Activated B cell treated with CpG ODN at 0.5 μM for 24 hours (primary cell): ENCODE measurements around the gene CTTNBP2NL. TPM values are rescaled to one million over a fixed set of nuclear protein-coding genes. Genes with fewer than 3 reads are reported as not detected.
"Not testable (repeated sequence)": the region's sequence is repeated elsewhere in the genome, so short reads cannot be mapped to it uniquely, and the experiment has no call there.

ENCODE experiments used
- ATAC-seq: fragments of 200-7000 bp; cut with Tn5 transposase; one replicate; pipeline ENCODE4 v1.10.0; 2021; ENCODE audit warnings: low read depth, mild to moderate bottlenecking, moderate library complexity
- CTCF ChIA-PET: fragments of 350-600 bp; sonication (Branson Sonifier 250); formaldehyde crosslinking; loops from one replicate; lab custom pipeline; 2021; ENCODE audit warnings: antibody characterized with exemption; lab: Charles Lee
- POLR2A ChIA-PET: fragments of 350-600 bp; sonication (Branson Sonifier 250); formaldehyde crosslinking; loops from one replicate; lab custom pipeline; 2021; ENCODE audit warnings: antibody characterized with exemption; lab: Charles Lee
- DNase-seq: peaks from one replicate; pipeline ENCODE4 v3.0.0; 2022
- H3K27ac Mint-ChIP-seq: one replicate; pipeline ENCODE4 v1.8.0; 2020; ENCODE audit warnings: mixed read lengths
- H3K27me3 Mint-ChIP-seq: one replicate; pipeline ENCODE4 v1.8.0; 2021; ENCODE audit warnings: mixed read lengths
- H3K36me3 Mint-ChIP-seq: one replicate; pipeline ENCODE4 v1.8.0; 2021; ENCODE audit warnings: low read depth, mixed read lengths
- H3K4me1 Mint-ChIP-seq: one replicate; pipeline ENCODE4 v1.8.0; 2021; ENCODE audit warnings: mixed read lengths
- H3K4me3 Mint-ChIP-seq: one replicate; pipeline ENCODE4 v1.8.0; 2020; ENCODE audit warnings: mild to moderate bottlenecking, mixed read lengths
- H3K9me3 Mint-ChIP-seq: one replicate; pipeline ENCODE4 v1.8.0; 2020; ENCODE audit warnings: mixed read lengths
- CTCF ChIP-seq: fragments of 200-600 bp; IDR thresholded peaks from one replicate; pipeline ENCODE4 v1.8.0; 2022; ENCODE audit warnings: antibody characterized with exemption, mild to moderate bottlenecking
- intact Hi-C: fragments of 100-400 bp; cut with micrococcal nuclease; formaldehyde crosslinking; loops from one replicate; pipeline ENCODE4 v1.15.1; 2024
- total RNA-seq: library from RNA; stranded (reverse); gene quantifications from 2 replicates; pipeline ENCODE4 v1.2.3, GENCODE V29; 2022

Gene CTTNBP2NL
- total RNA-seq, 1 donor from 2014 or later: 14.1 TPM

DNA sequence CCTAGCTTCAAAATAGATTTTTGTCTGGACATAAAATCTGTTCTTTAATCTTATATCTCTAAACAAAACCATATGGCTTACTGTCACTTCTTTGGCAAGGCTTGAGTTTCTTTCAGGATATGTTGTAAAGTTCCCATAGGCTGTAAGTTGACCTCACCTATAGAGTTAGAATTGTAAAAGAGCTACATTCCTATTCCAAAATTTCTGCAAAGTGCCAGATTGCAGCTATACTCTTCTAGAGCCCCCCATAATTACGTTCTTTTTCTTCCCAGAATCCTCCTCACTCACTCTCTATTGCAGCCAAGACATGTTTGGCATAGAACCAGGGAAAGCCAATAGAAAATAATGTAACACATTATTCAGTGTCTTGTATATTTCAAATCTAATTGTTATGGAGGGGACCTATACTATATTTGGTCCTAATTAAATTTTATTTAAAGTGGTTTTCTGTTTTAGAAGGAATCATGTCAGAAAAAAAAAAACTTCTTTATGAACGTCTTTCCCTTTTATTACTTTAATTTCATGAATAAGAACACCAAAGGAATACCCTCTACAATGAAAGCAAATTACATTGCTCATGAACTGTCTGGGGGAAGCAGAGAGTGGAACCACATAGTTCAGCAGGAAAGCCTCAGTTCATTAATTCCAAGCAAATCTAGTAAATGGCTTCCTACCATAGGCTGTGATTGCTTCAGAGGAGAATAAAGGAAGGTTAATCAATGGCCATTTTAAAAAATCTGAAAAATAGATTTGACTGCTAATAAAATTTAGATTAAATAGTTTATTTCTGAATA, 22.3 kb downstream of the CTTNBP2NL start:
- ChIA-PET POLR2A (no interaction called here), CTCF (interaction anchor here (0.7 kb wide), 1 partner anchor 855 kb away, joined by 3 read pairs; no protein-coding TSS in a partner anchor)
- peaks cover 5% of the 10 kb centered on the region for H3K36me3 Mint-ChIP-seq
- H3K27ac Mint-ChIP-seq: no peak overlapping the region
- no peak for TF ChIP-seq CTCF
- no peaks in the 10 kb centered on the region for H3K9me3 Mint-ChIP-seq
- intact Hi-C loops: no loop called here
- ATAC-seq (no peak), DNase-seq (no peak)
- H3K4me1 Mint-ChIP-seq: no peaks in the 10 kb centered on the region
- H3K4me3 Mint-ChIP-seq: no peak overlapping the region
- H3K27me3 Mint-ChIP-seq: no peaks in the 10 kb centered on the region

DNA sequence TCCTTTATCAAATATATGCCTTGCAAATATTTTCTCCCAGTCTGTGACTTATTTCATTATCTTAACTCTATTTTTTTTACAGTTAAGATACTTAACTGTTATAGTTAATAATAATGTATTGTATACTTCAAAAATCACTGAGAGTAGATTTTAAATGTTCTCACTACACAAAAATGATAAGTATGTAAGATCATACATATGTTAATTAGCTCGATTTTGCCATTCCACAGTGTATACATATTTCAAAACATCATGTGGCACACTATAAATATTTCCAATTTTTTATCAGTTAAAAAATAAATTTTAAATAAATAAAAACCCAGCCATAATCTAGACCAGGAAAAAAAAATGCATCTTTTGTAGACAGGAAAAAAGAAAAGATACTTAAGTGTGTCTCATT, 27.2 kb downstream of the CTTNBP2NL start:
- intact Hi-C loops: no loop called here
- Mint-ChIP-seq H3K4me3 (no peak overlapping the region), H3K27ac (no peak overlapping the region), H3K36me3 (no peaks in the 10 kb centered on the region), H3K9me3 (no peaks in the 10 kb centered on the region), H3K27me3 (no peaks in the 10 kb centered on the region), H3K4me1 (no peaks in the 10 kb centered on the region)
- POLR2A ChIA-PET: no interaction called here
- no peak for DNase-seq
- TF ChIP-seq CTCF: no peak
- ATAC-seq: no peak
- CTCF ChIA-PET: no interaction called here

DNA sequence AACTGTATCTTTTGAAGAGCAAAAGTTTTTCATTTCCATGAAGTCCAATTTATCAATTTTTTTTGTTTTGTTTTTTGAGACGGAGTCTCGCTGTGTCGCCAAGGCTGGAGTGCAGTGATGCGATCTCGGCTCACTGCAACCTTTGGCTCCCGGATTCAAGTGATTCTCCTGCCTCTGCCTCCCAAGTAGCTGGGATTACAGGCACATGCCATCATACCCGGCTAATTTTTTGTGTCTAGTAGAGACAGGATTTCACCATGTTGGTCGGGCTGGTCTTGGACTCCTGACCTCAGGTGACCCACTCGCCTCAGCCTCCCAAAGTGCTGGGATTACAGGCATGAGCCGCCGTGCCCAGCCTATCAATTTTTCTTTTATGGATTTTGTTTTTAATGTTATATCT, 27.7 kb downstream of the CTTNBP2NL start:
- H3K27me3 Mint-ChIP-seq, DNase-seq, ATAC-seq, H3K4me1 Mint-ChIP-seq, H3K4me3 Mint-ChIP-seq, POLR2A ChIA-PET, CTCF ChIA-PET, H3K9me3 Mint-ChIP-seq, H3K27ac Mint-ChIP-seq, H3K36me3 Mint-ChIP-seq, intact Hi-C loops: not testable (repeated sequence)

GRCh38 chr1:112429749-112430148, 33.7 kb downstream of the CTTNBP2NL start:
- intact Hi-C loops: no loop called here
- TF ChIP-seq CTCF: no peak
- H3K27me3 Mint-ChIP-seq: no peaks in the 10 kb centered on the region
- ATAC-seq (no peak), DNase-seq (no peak)
- no peak overlapping the region for H3K4me3 Mint-ChIP-seq
- CTCF ChIA-PET: no interaction called here
- H3K9me3 Mint-ChIP-seq: no peaks in the 10 kb centered on the region
- POLR2A ChIA-PET: no interaction called here
- H3K36me3 Mint-ChIP-seq: no peaks in the 10 kb centered on the region
- peaks cover 8% of the 10 kb centered on the region for H3K4me1 Mint-ChIP-seq
- no peak overlapping the region for H3K27ac Mint-ChIP-seq

DNA sequence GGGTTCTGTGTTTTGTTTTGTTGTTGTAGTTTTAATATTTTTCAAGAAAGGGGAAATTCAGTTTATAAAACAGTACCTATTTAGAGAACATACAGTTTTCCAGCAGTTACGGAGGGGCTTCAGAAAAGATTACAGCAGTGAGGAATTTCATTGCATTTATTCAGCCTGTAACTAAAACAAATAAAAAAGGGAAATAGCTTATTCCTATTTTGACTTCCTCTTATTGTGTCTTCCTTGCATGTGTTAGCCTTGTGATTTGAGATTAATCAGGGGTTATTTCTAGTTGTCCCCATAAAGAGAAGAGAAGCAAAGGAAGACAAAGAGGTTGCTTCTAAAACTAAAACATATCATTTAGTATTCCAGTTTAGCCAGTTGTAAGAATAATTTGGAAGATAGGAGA, 35.0 kb downstream of the CTTNBP2NL start:
- no peak overlapping the region for H3K27ac Mint-ChIP-seq
- ChIA-PET CTCF (no interaction called here), POLR2A (interaction anchor here (1.3 kb wide), 1 partner anchor 35 kb away, joined by 3 read pairs; no protein-coding TSS in a partner anchor)
- peaks cover 8% of the 10 kb centered on the region for H3K4me1 Mint-ChIP-seq
- no peak overlapping the region for H3K4me3 Mint-ChIP-seq
- H3K27me3 Mint-ChIP-seq: no peaks in the 10 kb centered on the region
- H3K36me3 Mint-ChIP-seq: no peaks in the 10 kb centered on the region
- intact Hi-C loops: no loop called here
- TF ChIP-seq CTCF: no peak
- no peak for ATAC-seq
- H3K9me3 Mint-ChIP-seq: no peaks in the 10 kb centered on the region
- no peak for DNase-seq
